Measurements from ENCODE around the gene TGFBR3. TPM values are rescaled to one million over a fixed set of nuclear protein-coding genes. Genes with fewer than 3 reads are reported as not detected.

Gene TGFBR3
- total RNA-seq, 4 donors from 2014 or later, result 16.3 to 90.0 (median 54.7) TPM

- H3K27ac ChIP-seq, result peak overlapping the region in 2 of 4 donors; percentile 30 to 73
- no peaks in the 10 kb centered on the region for H3K36me3 ChIP-seq
- no peaks in the 10 kb centered on the region for H3K9me3 ChIP-seq
- TF ChIP-seq CTCF (IDR thresholded peaks at IDR 0.05), result no peak
- TF ChIP-seq POLR2A (IDR thresholded peaks at IDR 0.05), result no peak
- no peaks in the 10 kb centered on the region for H3K27me3 ChIP-seq
- peak in 1 of 3 donors; percentile 54 for DNase-seq
- H3K4me1 ChIP-seq, result no peaks in the 10 kb centered on the region
- H3K4me3 ChIP-seq, result no peak overlapping the region
These were observed 131.0 kb downstream of the TGFBR3 start for GRCh38 chr1:91754816-91755580.

DNA sequence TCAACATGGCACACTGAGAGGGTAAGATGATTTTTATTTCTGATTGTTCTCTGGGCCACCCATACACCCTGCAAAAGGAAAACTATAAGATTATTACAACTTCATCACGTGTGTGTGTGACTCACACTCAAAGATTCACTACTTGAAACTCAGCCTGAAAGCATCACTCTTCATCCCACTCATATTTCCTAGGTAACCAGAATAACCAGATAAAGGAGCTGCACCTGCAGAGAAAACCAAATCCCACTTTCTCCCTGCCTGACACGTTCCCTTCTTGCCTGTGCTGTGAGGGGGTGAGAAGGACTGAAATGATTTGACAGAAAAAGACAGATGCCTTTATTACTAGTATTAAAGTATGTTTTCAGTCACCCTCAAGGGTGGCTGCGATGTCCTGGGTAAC is 131.6 kb downstream of the TGFBR3 start:
- Histone ChIP-seq H3K27ac (peak overlapping the region in 1 of 4 donors; percentile 73), H3K36me3 (no peaks in the 10 kb centered on the region), H3K27me3 (no peaks in the 10 kb centered on the region), H3K4me3 (no peak overlapping the region), H3K9me3 (no peaks in the 10 kb centered on the region), H3K4me1 (no peaks in the 10 kb centered on the region)
- no peak for TF ChIP-seq CTCF (IDR thresholded peaks at IDR 0.05)
- no peak for DNase-seq

GRCh38 chr1:91753878-91754277 is 132.1 kb downstream of the TGFBR3 start:
- no peak for TF ChIP-seq POLR2A (IDR thresholded peaks at IDR 0.05)
- TF ChIP-seq CTCF (IDR thresholded peaks at IDR 0.05), result no peak
- DNase-seq, result no peak
- Histone ChIP-seq H3K36me3 (no peaks in the 10 kb centered on the region), H3K27me3 (no peaks in the 10 kb centered on the region), H3K4me1 (no peaks in the 10 kb centered on the region), H3K27ac (peak overlapping the region in 1 of 4 donors; percentile 73), H3K9me3 (no peaks in the 10 kb centered on the region), H3K4me3 (no peak overlapping the region)

GRCh38 chr1:91752324-91752723 is 133.6 kb downstream of the TGFBR3 start:
- TF ChIP-seq POLR2A (IDR thresholded peaks at IDR 0.05), result no peak
- TF ChIP-seq CTCF (IDR thresholded peaks at IDR 0.05), result no peak
- Histone ChIP-seq H3K36me3 (no peaks in the 10 kb centered on the region), H3K27me3 (no peaks in the 10 kb centered on the region), H3K4me1 (no peaks in the 10 kb centered on the region), H3K27ac (peak overlapping the region in 2 of 4 donors; percentile 43 to 56), H3K4me3 (no peak overlapping the region), H3K9me3 (no peaks in the 10 kb centered on the region)
- no peak for DNase-seq

DNA sequence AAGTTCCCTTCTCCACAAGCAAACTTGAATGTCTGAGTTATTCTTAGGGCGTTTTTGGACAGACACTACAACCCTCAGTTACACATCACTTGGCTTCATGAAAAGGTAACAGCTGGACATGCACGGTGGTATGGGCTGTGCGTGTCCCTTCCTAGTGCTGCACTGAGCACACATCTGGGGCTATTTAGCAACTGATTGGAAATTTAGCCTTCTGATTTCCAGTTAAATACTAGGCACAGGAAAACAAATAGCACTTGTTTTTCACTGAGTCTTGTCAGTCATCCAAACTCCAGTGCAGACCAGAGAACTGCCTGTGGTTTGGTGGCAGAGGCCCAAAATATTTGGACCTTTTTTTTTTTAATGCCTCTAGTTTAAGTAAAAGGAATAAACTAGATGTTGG is 134.7 kb downstream of the TGFBR3 start:
- Histone ChIP-seq H3K4me3 (no peak overlapping the region), H3K9me3 (no peaks in the 10 kb centered on the region), H3K27ac (peak overlapping the region in 2 of 4 donors; percentile 20 to 56), H3K36me3 (no peaks in the 10 kb centered on the region), H3K27me3 (no peaks in the 10 kb centered on the region), H3K4me1 (no peaks in the 10 kb centered on the region)
- peak in 1 of 3 donors; percentile 53 for DNase-seq
- TF ChIP-seq CTCF (IDR thresholded peaks at IDR 0.05), result no peak
- TF ChIP-seq POLR2A (IDR thresholded peaks at IDR 0.05), result no peak

Data from Peyer's patch (tissue), 4 donors.